Neuron (in vitro differentiated cells): ENCODE measurements around the gene CEP170B.
"Not testable (repeated sequence)": the region's sequence is repeated elsewhere in the genome, so short reads cannot be mapped to it uniquely, and the experiment has no call there.

Experiments
- H2AFZ ChIP-seq: one replicate; pipeline ENCODE4 v1.6.1; 2013; ENCODE audit warnings: low read depth, mild to moderate bottlenecking, inconsistent platforms, low read length, moderate library complexity
- H3K27me3 ChIP-seq: one replicate; pipeline ENCODE4 v1.6.1; 2013; ENCODE audit warnings: low read length; ENCODE audit not compliant: insufficient read depth
- H3K36me3 ChIP-seq: one replicate; pipeline ENCODE4 v1.6.1; 2013; ENCODE audit warnings: low read length; ENCODE audit not compliant: insufficient read depth
- H3K4me1 ChIP-seq: one replicate; pipeline ENCODE4 v1.6.1; 2013; ENCODE audit warnings: low read length; ENCODE audit not compliant: insufficient read depth
- H3K4me3 ChIP-seq: 2 replicates; pipeline ENCODE4 v1.5.1; 2013; ENCODE audit warnings: mild to moderate bottlenecking, low read length, moderate library complexity
- H3K9me3 ChIP-seq: one replicate; pipeline ENCODE4 v1.6.1; 2013; ENCODE audit warnings: low read length

Gene CEP170B

GRCh38 chr14:104889375-104889757 lies 24.3 kb downstream of the CEP170B start:
- no peak overlapping the region for H2AFZ ChIP-seq
- no peaks in the 10 kb centered on the region for H3K27me3 ChIP-seq
- H3K36me3 ChIP-seq: peaks cover 15% of the 10 kb centered on the region
- H3K4me1 ChIP-seq: no peaks in the 10 kb centered on the region
- no peak overlapping the region for H3K4me3 ChIP-seq
- no peaks in the 10 kb centered on the region for H3K9me3 ChIP-seq

- H3K27me3 ChIP-seq, H3K4me3 ChIP-seq, H3K4me1 ChIP-seq, H3K9me3 ChIP-seq, H2AFZ ChIP-seq: not testable (repeated sequence)
- H3K36me3 ChIP-seq: peaks cover 14% of the 10 kb centered on the region
These were observed 25.2 kb downstream of the CEP170B start for GRCh38 chr14:104890292-104890691.

GRCh38 chr14:104891121-104891551 lies 26.1 kb downstream of the CEP170B start:
- no peak overlapping the region for H2AFZ ChIP-seq
- no peaks in the 10 kb centered on the region for H3K9me3 ChIP-seq

GRCh38 chr14:104891664-104892530 lies 26.8 kb downstream of the CEP170B start:
- Histone ChIP-seq H3K9me3 (no peaks in the 10 kb centered on the region), H3K4me3 (no peak overlapping the region)

More at GRCh38 chr14:104891121-104891551, 26.1 kb downstream of the CEP170B start:
- Histone ChIP-seq H3K27me3 (no peaks in the 10 kb centered on the region), H3K4me1 (no peaks in the 10 kb centered on the region), H3K4me3 (no peak overlapping the region), H3K36me3 (peaks cover 11% of the 10 kb centered on the region)

GRCh38 chr14:104892531-104893434 lies 27.7 kb downstream of the CEP170B start:
- H3K36me3 ChIP-seq: peaks cover 6% of the 10 kb centered on the region
- H3K9me3 ChIP-seq: no peaks in the 10 kb centered on the region
- H3K27me3 ChIP-seq: no peaks in the 10 kb centered on the region
- H3K4me3 ChIP-seq: no peak overlapping the region
- H2AFZ ChIP-seq: no peak overlapping the region
- no peaks in the 10 kb centered on the region for H3K4me1 ChIP-seq

More at GRCh38 chr14:104891664-104892530, 26.8 kb downstream of the CEP170B start:
- H3K36me3 ChIP-seq: peaks cover 10% of the 10 kb centered on the region
- H3K4me1 ChIP-seq: no peaks in the 10 kb centered on the region
- H2AFZ ChIP-seq: no peak overlapping the region
- H3K27me3 ChIP-seq: no peaks in the 10 kb centered on the region

GRCh38 chr14:104893435-104894207 lies 28.6 kb downstream of the CEP170B start:
- Histone ChIP-seq H3K4me3 (no peak overlapping the region), H3K36me3 (peaks cover 2% of the 10 kb centered on the region), H3K4me1 (no peaks in the 10 kb centered on the region), H2AFZ (no peak overlapping the region), H3K27me3 (peaks cover 4% of the 10 kb centered on the region), H3K9me3 (no peaks in the 10 kb centered on the region)

GRCh38 chr14:104894331-104895206 lies 29.5 kb downstream of the CEP170B start:
- Histone ChIP-seq H3K27me3 (peaks cover 4% of the 10 kb centered on the region), H2AFZ (no peak overlapping the region), H3K4me3 (no peak overlapping the region), H3K9me3 (no peaks in the 10 kb centered on the region), H3K4me1 (no peaks in the 10 kb centered on the region), H3K36me3 (no peaks in the 10 kb centered on the region)

GRCh38 chr14:104895207-104895785 lies 30.2 kb downstream of the CEP170B start:
- Histone ChIP-seq H3K36me3 (no peaks in the 10 kb centered on the region), H3K4me3 (no peak overlapping the region), H3K27me3 (peaks cover 10% of the 10 kb centered on the region), H3K9me3 (no peaks in the 10 kb centered on the region), H2AFZ (no peak overlapping the region), H3K4me1 (no peaks in the 10 kb centered on the region)

GRCh38 chr14:104895786-104896661 lies 31.0 kb downstream of the CEP170B start:
- H3K36me3 ChIP-seq: no peaks in the 10 kb centered on the region
- H3K27me3 ChIP-seq: peaks cover 15% of the 10 kb centered on the region
- H3K4me3 ChIP-seq: no peak overlapping the region
- no peaks in the 10 kb centered on the region for H3K4me1 ChIP-seq
- H2AFZ ChIP-seq: no peak overlapping the region
- H3K9me3 ChIP-seq: no peaks in the 10 kb centered on the region

GRCh38 chr14:104897330-104898194 lies 32.5 kb downstream of the CEP170B start:
- Histone ChIP-seq H3K27me3 (peaks cover 18% of the 10 kb centered on the region), H3K36me3 (no peaks in the 10 kb centered on the region), H3K4me3 (no peak overlapping the region), H3K4me1 (no peaks in the 10 kb centered on the region), H3K9me3 (no peaks in the 10 kb centered on the region), H2AFZ (no peak overlapping the region)
